ENCODE data around the gene CNTN2.

CNTN2 gene

DNA sequence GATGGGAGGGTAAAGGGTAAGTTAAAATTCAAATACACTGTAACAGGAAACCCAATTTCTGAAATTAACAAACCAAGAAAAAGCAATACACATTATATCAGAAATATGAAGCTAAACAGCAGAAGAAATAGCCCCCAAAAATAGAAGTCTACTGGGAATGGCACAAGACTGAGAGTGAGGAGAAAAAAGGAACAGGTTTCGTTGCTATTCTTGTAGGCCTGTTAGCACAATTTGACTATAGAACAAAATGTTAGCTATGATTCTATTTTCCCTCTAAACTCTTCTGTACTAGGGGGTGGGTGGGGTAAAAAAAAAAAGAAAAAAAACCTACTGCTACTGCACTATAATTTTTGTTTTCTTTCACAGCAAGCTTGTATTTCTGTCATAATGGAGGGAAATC, 66.3 kb downstream of the CNTN2 start:
- TF ChIP-seq, protein P1, sequence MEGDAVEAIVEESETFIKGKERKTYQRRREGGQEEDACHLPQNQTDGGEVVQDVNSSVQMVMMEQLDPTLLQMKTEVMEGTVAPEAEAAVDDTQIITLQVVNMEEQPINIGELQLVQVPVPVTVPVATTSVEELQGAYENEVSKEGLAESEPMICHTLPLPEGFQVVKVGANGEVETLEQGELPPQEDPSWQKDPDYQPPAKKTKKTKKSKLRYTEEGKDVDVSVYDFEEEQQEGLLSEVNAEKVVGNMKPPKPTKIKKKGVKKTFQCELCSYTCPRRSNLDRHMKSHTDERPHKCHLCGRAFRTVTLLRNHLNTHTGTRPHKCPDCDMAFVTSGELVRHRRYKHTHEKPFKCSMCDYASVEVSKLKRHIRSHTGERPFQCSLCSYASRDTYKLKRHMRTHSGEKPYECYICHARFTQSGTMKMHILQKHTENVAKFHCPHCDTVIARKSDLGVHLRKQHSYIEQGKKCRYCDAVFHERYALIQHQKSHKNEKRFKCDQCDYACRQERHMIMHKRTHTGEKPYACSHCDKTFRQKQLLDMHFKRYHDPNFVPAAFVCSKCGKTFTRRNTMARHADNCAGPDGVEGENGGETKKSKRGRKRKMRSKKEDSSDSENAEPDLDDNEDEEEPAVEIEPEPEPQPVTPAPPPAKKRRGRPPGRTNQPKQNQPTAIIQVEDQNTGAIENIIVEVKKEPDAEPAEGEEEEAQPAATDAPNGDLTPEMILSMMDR (IDR thresholded peaks at IDR 0.05; ENCODE audit: borderline replicate concordance, control extremely low read depth, extremely low read depth, insufficient read depth, missing control alignments): no peak
- in situ Hi-C loops (cut with MboI; ENCODE audit: low sequenced_read_pairs, unreplicated experiment): no loop called here
- no peak for DNase-seq (ENCODE audit: low spot score)

DNA sequence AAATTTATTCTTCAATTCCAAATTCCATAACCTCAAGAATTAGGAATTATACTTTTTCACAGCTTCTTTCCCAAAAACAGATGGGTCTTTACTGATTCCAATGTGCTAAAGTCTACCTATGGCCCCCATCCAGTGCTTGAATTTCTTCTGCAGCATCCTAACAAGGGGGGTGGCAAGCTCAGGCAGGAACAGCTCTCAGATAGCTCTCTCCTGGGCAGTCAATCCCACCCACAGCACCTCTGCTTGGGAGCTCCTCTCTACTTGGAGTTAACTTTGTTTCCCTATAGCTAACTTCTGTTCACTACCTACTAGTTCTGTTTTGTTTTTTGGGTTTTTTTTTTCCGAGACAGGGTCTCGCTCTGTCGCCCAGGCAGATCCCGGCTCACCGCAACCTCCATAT, 66.7 kb downstream of the CNTN2 start:
- TF ChIP-seq, protein P1 (IDR thresholded peaks at IDR 0.05; ENCODE audit: borderline replicate concordance, control extremely low read depth, extremely low read depth, insufficient read depth, missing control alignments): no peak
- in situ Hi-C loops (cut with MboI; ENCODE audit: low sequenced_read_pairs, unreplicated experiment): no loop called here
- no peak for DNase-seq (ENCODE audit: low spot score)

- no peak for DNase-seq (ENCODE audit: low spot score)
- in situ Hi-C loops (cut with MboI; ENCODE audit: low sequenced_read_pairs, unreplicated experiment): no loop called here
- TF ChIP-seq, protein P1 (IDR thresholded peaks at IDR 0.05; ENCODE audit: borderline replicate concordance, control extremely low read depth, extremely low read depth, insufficient read depth, missing control alignments): no peak
Observed at GRCh38 chr1:205111354-205111753, 68.3 kb downstream of the CNTN2 start.

GRCh38 chr1:205118752-205119151, 75.7 kb downstream of the CNTN2 start:
- DNase-seq (ENCODE audit: low spot score): no peak
- TF ChIP-seq, protein P1 (IDR thresholded peaks at IDR 0.05; ENCODE audit: borderline replicate concordance, control extremely low read depth, extremely low read depth, insufficient read depth, missing control alignments): no peak
- in situ Hi-C loops (cut with MboI; ENCODE audit: low sequenced_read_pairs, unreplicated experiment): no loop called here

GRCh38 chr1:205121660-205122488, 78.9 kb downstream of the CNTN2 start, which contains the start of gene RBBP5:
Gene RBBP5, minus strand, starts transcription at chr1:205121978. Its CDS starts 105 bp downstream, at chr1:205121873.
- DNase-seq (ENCODE audit: low spot score): peak; percentile 89
- in situ Hi-C loops (cut with MboI; ENCODE audit: low sequenced_read_pairs, unreplicated experiment): no loop called here
- TF ChIP-seq, protein P1 (IDR thresholded peaks at IDR 0.05; ENCODE audit: borderline replicate concordance, control extremely low read depth, extremely low read depth, insufficient read depth, missing control alignments): peak; percentile 75

GRCh38 chr1:205122489-205122882, 79.5 kb downstream of the CNTN2 start:
- TF ChIP-seq, protein P1 (IDR thresholded peaks at IDR 0.05; ENCODE audit: borderline replicate concordance, control extremely low read depth, extremely low read depth, insufficient read depth, missing control alignments): no peak
- in situ Hi-C loops (cut with MboI; ENCODE audit: low sequenced_read_pairs, unreplicated experiment): no loop called here
- no peak for DNase-seq (ENCODE audit: low spot score)
